Bone marrow (tissue), 2 donors: ENCODE results near the gene TLR7.

Experiments used
- DNase-seq, 2 donors: peaks; one replicate each; lab custom pipeline; 2025; lab: John Stamatoyannopoulos, UW

The TLR7 gene

DNA sequence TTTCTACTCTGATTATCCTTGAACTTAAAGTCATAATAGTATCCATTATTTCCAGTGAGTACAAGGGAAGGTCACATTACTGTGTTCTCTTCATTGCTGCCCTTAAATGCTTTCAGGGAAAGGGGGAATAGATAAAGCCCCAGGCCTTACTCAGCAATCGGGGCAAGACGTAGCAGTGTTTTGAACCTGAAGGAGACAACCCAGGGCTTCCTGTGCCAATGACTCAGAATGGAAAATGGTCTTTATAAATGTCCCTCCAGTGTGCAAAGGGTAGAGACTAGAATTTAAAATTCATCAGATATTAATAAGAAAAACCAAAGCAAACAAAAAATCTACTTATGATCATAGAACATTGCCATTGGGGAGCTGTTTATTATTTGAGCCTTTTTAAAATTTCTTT is 63.3 kb downstream of the TLR7 start:
- DNase-seq: no peak

DNA sequence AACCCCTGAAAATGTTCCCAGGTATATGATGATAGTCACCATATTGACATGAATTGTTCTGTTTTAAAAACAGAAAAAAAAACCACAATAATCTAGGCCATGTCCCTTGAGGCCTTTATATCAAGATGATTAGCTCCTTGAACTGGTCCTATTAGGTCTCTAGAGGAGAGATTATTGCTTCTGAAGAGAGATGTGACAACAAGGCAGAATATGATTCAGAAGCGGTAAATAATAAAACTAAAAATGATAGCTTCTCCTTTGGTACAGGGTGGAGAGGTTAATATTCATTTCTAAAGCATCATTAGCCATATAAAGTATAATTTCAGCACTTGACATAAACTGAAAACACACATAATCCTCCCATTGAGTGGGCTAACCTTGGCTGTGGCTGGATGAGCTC is 65.4 kb downstream of the TLR7 start:
- no peak for DNase-seq

DNA sequence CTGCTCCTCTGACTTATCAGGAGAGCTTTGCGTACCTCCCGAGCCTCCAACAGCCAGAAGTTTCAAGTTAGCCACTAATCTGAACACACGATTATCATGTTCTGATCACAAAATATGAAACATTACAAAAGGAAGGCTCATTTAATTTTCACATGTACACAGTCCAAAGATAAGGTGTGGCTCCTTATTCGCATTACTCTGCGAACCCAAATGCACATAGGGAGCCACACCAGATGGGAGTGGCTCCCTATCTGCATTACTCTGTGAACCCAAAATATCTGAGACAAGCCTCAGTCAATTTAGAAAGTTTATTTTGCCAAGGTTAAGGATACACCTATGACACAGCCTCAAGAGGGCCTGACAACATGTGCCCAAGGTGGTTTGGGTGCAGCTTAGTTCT is 68.0 kb downstream of the TLR7 start:
- no peak for DNase-seq

DNA sequence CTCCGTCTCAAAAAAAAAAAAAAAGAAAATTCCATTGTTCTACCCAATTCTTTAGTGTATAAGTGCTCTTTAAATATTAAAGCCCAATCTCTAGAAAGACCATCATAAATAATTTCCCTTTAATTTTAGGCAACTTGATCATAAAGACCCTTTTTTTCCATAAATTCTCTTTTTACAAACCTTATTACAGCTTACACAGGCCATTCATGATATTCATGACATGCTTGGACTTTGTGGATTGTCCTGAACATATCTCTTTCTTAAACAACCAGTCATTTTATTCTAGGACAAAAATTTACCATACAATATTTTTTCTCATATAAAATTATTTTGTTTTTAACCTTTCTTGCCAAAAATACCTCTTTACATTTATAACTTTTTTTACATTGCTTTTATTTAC is 70.1 kb downstream of the TLR7 start:
- no peak for DNase-seq
